Ishikawa (cell line): ENCODE data around the gene CROCC.

Source experiments
- CEBPB ChIP-seq: IDR thresholded peaks from 2 replicates; pipeline ENCODE4 v1.6.1; 2012
- CREB1 ChIP-seq: IDR thresholded peaks from 2 replicates; pipeline ENCODE4 v1.6.1; 2012; ENCODE audit warnings: low read depth
- EGR1 ChIP-seq: IDR thresholded peaks from 2 replicates; pipeline ENCODE4 v1.6.1; 2012
- EP300 ChIP-seq: IDR thresholded peaks from 2 replicates; pipeline ENCODE4 v1.6.1; 2012; ENCODE audit warnings: borderline replicate concordance
- FOXM1 ChIP-seq: IDR thresholded peaks from 2 replicates; pipeline ENCODE4 v1.6.1; 2012; ENCODE audit warnings: low read depth, borderline replicate concordance
- MAX ChIP-seq: IDR thresholded peaks from 2 replicates; pipeline ENCODE4 v1.6.1; 2012
- NFIC ChIP-seq: IDR thresholded peaks from 2 replicates; pipeline ENCODE4 v1.6.1; 2012
- RAD21 ChIP-seq: IDR thresholded peaks from 2 replicates; pipeline ENCODE4 v1.6.1; 2012; ENCODE audit warnings: low read depth
- REST ChIP-seq: IDR thresholded peaks from 2 replicates; pipeline ENCODE4 v1.6.1; 2012; ENCODE audit warnings: low read depth, mild to moderate bottlenecking
- TAF1 ChIP-seq: IDR thresholded peaks from 2 replicates; pipeline ENCODE4 v1.6.1; 2012; ENCODE audit warnings: low read depth, mild to moderate bottlenecking
- TCF12 ChIP-seq: IDR thresholded peaks from 2 replicates; pipeline ENCODE4 v1.6.1; 2012; ENCODE audit warnings: low read depth
- TEAD4 ChIP-seq: IDR thresholded peaks from 2 replicates; pipeline ENCODE4 v1.6.1; 2012
- USF1 ChIP-seq: IDR thresholded peaks from 2 replicates; pipeline ENCODE4 v1.6.1; 2012
- YY1 ChIP-seq: IDR thresholded peaks from 2 replicates; pipeline ENCODE4 v1.6.1; 2012; ENCODE audit warnings: low read depth
- ZBTB7A ChIP-seq: IDR thresholded peaks from 2 replicates; pipeline ENCODE4 v1.6.1; 2012; ENCODE audit warnings: low read depth

Gene CROCC

GRCh38 chr1:16921391-16922185 is at the start of gene CROCC:
Gene CROCC, plus strand, starts transcription at chr1:16921931. Its CDS starts 88 bp downstream, at chr1:16922019.
- no peak for TF ChIP-seq EGR1
- peak; percentile 54; the same call in 1 of the 2 replicates for TF ChIP-seq MAX
- TF ChIP-seq TEAD4 = peak; percentile 53
- TF ChIP-seq USF1 = peak; percentile 65
- no peak for TF ChIP-seq RAD21
- no peak for TF ChIP-seq NFIC
- TF ChIP-seq ZBTB7A = 0 out of 2 replicates have a peak, but pooled peaks have one; percentile 3
- no peak for TF ChIP-seq YY1

- TF ChIP-seq ZBTB7A (no peak), TAF1 (no peak), REST (no peak), FOXM1 (no peak), CEBPB (no peak), EP300 (no peak), MAX (no peak), CREB1 (no peak), USF1 (no peak), RAD21 (no peak), TCF12 (no peak), TEAD4 (no peak)
These were observed 38.7 kb upstream of the CROCC start for GRCh38 chr1:16882986-16883385.

GRCh38 chr1:16886860-16887605 is 34.7 kb upstream of the CROCC start:
- no peak for TF ChIP-seq TAF1
- TF ChIP-seq CEBPB = no peak
- no peak for TF ChIP-seq ZBTB7A
- no peak for TF ChIP-seq EGR1
- no peak for TF ChIP-seq MAX
- TF ChIP-seq TCF12 = no peak
- TF ChIP-seq TEAD4 = no peak
- TF ChIP-seq USF1 = no peak
- TF ChIP-seq FOXM1 = no peak
- TF ChIP-seq CREB1 = no peak
- TF ChIP-seq RAD21 = no peak
- TF ChIP-seq REST = no peak
- TF ChIP-seq NFIC = no peak
- no peak for TF ChIP-seq EP300

GRCh38 chr1:16888860-16889816 is 32.6 kb upstream of the CROCC start:
- TF ChIP-seq CREB1 (no peak), CEBPB (no peak)
